ENCODE results near the gene NPFFR1.
A peak's percentile ranks its signal among the peaks of the same experiment; 100 is the strongest.

The NPFFR1 gene

DNA sequence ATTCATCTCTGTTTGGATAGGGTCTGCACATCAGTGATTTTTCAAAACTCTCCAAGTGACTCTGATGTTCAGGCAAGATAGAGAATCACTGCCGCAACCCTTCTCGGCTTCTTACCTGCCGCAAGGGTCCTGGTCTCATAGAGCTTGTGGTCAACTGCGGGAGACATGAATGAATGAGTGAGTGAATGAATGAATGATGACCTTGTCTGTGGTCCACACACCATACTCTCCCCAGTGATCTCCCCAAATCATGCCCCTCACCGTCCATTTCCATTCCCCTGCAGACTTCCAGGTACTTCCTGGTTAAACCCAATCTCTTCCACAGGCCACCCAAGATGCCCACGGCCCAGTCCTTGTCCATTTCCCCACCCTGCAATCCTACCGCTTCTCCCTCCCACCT is 5.9 kb upstream of the NPFFR1 start:
- no peak for DNase-seq

DNA sequence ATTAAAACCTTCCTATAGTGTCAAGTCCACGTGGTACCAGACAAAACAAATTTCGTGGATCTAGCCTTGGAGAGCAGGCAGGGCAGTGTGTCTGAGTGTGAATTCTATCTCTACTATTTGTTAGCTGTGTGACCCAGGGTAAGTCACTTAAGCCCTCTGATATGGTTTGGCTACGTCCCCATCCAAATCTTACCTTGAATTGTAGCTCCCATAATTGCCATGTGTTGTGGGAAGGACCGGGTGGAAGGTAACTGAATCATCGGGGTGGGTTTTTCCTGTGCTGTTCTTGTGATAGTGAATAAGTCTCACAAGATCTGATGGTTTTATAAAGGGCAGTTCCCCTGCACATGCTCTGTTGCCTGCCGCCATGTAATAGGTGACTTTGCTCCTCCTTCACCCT is 2.8 kb upstream of the NPFFR1 start:
- no peak for DNase-seq

DNA sequence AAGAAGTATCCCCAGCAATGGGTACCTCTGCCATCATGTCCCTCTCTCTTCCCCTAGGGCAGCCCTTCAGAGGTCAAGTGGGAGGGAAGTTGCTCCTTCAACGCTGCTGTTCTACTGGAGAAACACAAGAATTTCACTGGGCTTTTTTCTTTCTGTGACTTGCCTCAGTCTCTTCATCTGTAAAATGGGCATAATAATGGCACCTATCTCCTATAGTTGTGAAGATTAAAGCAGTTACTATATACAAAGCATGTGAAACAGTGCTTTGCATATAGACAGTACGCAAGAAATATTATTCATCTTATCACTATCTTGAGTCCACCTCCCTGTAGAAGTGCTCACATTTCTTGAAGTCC is 1.6 kb upstream of the NPFFR1 start:
- DNase-seq = no peak

DNA sequence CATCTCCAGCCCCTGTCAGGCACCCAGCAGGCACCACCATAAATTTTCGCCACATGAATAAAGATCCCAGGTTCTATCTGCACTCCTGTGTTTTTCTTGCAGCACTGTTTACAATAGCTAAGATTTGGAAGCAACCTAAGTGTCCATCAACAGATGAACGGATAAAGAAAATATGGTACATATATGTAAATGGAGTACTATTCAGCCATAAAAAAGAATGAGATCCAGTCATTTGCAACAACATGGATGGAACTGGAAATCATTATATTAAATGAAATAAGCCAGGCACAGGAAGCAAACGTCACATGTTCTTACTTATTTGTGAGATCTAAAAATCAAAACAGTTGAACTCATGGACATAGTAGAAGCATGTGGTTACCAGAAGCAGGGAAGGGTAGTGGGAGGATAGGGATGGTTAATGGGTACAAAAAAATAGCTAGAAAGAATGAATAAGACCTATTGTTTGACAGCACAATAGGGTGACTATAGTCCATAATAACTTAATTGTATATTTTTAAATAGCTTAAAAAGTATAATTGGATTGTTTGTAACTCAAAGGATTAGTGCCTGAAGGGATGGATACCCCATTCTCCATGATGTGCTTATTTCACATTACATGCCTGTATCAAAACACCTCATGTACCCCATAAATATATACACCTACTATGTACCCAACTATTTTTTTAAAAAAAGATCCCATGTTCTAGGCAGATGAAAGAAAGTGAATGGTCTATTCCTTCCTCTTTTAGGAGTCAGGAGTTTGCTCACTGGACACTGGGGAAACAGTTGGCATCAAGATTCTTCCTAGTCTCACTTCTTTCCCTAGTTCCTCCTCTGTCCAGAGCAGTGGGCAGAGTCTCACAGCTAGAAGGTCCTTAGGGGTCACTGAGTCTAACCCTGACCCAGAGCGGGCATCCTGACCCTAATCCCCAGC is 1.0 kb upstream of the NPFFR1 start:
- no peak for DNase-seq

DNA sequence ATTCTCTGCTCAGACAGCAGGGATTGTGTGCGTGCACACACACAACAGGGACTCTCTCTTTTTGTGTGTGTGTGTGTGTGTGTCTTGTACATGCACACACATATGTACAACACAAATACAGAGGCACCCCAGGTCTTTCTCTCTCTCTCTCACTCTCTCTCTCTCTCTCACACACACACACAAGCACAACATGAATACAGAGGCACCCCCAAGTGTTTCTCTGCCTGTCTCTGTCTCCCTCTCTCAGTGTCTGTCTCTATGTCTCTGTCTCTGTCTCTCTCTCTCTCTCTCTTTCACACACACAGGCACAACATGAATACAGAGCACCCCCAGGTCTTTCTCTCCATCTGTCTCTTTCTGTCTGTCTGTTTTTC is 746 bp downstream of the NPFFR1 start:
- no peak for DNase-seq

DNA sequence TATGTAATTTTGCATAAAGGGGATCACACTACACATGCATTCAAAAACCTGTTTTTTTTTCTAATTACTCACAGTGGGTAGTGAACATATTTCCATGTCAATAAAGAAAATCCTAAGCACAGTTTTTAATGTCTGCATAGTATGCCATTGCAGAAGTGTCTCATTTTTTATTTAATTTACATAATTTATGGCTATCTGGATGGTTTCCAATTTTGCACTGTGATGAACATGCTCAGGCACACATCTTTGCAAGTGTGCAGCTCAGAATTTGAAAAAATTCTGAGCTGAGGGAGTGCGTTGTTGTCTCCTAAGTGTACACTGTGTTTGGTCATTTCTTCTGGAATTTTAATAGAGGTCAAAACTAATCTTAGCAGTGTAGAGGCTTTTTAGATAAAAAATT is 2.2 kb downstream of the NPFFR1 start:
- DNase-seq = no peak

DNA sequence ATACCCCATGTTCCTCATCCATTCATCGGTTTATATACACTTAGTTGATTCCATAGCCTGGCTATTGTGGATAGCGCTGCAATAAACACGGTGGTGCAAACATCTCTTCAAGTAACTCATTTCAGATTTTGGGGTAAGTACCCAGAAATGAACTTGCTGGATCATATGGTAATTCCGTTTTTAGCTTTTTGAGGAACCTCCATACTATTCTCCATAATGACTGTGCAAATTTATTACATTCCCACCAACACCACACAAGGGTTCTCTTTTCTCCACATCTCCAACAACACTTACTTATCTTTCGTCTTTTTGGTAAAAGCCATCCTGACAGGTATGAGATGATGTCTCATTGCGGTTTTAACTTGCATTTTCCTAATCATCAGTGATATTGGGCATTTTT is 3.7 kb downstream of the NPFFR1 start:
- DNase-seq = no peak

DNA sequence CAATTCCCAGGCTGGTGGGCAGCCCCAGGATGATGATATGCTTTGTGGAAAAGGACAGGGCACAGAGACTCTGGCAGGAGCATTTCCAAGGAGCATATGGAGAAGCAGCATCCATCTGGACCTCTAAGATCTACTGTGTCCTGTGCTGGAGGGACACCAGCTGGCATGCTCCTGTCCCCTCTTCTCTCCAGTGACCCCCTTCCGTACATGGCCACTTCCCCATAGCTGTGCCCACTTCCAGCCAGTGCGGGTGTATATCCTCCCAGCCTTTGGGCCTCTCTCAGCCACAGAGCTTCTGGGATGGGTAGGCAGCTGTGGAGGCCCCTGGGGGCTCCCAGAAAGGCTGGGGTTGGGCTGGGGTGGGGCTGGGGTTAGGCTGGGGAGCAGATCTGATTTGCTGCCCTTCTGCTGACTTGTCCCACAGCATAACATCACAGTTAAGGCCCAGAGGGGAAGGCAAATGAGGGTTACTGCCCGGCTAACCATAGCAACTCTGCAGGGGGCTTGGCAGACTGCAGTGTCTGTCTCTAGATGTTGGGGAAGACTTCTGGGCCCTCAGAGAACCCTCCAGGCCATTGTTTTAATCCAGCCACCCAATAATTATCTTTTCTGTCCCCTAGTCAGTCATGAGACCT is 6.3 kb downstream of the NPFFR1 start:
- no peak for DNase-seq

DNA sequence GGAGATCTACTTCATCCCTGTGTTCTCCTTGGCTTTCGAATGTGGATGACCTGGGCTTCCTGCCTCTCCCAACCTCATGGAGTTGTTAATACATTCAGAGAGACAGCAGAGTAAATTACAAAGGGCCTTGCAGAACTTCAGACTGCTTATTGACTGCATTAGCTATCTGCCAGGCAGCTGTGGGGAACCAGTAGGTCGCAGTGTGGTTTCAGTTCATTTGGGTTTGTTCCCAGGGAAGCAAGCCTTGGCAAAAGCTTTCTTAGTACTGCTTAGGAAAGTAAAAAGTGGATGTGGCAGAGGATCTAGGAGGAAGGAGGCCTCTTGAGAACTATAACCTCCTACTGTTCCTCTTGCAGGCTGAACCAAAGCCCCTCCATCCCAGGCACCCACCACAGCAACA is 9.2 kb downstream of the NPFFR1 start:
- peak in 33 of 58 donors; percentile 10 to 65 (median 30) for DNase-seq

DNA sequence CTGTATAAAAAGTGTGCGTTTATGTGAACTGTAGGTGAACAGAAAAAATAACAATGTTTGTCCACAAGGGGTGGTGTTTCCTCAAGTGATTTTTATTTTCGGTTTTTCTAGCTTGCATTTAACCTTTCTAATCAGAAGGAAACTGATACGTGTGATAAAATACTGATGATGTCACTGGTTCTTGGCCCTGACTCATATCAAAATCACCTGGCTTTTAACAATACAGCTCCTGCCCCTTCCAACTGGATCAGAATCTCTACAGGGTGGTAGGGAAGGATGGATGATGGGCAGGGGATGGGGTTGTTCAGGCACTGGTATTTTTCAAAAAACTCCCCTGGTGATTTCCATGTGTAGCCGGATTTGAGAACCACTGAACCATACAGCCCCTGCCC is 10.9 kb downstream of the NPFFR1 start:
- no peak for DNase-seq

DNA sequence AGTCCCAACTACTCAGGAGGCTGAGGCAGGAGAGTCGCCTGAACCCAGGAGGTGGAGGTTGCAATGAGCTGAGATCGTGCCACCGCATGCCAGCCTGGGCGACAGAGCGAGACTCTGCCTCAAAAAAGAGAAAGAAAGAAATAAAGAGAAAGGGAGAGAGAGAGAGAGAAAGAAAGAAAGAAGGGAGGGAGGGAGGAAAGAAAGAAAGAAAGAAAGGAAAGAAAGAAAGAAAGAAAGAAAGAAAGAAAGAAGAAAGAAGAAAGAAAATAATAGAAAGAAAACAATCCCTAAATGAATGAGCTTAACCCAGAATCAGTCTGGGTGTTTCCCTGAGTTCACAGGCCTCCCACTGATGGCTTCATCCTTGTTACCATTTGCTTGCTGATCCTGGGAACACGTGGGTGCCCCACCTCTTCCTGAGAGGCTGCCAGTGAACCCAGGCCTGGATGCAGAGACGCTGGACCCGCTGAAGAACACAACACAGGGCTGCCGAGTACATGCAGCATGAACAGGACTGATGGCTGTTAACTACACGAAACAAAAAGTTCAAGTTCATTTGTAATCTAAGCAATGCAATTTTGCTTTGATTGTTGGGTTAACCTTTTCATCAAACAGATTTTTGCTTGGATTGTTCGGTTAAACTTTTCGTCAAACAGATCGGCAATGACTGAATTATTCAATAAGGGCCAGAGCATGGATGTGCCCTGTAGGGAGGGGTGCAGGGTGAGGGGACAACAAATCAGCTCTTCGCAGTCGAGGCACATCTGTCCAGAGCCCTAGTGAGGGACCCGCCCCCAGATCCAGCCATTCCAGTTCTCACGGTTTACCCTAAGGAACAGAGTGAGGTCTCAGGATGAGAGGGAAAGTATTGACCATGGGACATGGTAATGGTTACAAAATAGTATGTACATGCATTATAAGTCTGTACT is 11.5 kb downstream of the NPFFR1 start:
- peak in 5 of 58 donors; percentile 6 to 55 (median 22) for DNase-seq

DNA sequence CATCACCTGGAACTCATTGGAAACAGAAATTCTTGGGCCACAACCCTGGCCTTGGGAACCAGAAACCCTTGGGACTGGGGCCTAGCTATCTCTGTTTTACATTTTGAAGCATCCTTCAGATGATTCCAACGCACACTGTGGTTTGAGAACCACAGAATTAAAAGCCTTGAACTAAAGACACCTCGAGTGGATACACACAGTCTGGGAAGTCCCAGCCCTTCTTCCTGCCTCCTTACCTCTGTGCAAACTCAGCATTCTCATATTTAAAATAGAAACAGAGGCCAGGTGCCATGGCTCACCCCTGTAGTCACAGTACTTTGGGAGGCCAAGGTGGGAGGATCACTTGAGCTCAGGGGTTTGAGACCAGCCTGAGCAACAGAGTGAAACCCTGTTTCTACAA is 12.9 kb downstream of the NPFFR1 start:
- no peak for DNase-seq

DNA sequence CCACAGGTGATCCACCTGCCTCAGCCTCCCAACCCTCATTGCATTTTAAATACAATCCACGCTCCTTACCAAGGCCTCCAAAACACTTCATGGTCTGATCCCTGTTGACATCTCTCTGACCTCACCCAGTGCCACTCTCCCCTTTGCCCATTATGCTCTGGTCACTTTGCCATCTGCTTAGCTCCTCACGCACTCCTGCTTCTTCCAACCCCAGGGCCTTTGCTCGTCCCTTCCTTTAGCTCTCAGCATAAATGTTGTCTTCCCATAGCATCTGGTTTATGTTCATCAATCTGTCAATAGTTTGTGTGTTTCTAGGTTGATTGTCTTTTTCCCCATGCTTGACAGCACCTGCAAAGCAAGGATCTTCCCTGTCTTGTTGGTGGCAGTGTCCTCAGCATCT is 14.1 kb downstream of the NPFFR1 start:
- DNase-seq = no peak

DNA sequence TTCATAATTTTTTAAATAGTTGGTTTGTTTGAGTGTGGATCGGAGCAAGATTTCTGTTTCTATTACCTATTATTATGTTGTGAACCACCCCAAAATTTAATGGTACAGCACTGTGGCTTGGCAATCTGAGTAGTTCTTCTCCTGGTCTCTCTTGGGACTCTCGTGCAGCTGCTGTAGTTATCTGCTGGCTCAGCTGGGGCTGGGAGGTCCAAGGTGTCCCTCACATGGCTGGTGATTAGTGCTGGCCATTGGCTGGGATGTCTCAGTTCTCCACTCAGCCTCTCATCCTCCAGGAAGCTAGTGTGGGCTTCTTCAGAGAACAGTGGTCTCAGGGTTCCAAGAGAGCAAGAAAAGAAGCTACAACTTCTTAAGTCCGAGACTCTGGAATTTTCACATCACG is 15.4 kb downstream of the NPFFR1 start:
- no peak for DNase-seq

DNA sequence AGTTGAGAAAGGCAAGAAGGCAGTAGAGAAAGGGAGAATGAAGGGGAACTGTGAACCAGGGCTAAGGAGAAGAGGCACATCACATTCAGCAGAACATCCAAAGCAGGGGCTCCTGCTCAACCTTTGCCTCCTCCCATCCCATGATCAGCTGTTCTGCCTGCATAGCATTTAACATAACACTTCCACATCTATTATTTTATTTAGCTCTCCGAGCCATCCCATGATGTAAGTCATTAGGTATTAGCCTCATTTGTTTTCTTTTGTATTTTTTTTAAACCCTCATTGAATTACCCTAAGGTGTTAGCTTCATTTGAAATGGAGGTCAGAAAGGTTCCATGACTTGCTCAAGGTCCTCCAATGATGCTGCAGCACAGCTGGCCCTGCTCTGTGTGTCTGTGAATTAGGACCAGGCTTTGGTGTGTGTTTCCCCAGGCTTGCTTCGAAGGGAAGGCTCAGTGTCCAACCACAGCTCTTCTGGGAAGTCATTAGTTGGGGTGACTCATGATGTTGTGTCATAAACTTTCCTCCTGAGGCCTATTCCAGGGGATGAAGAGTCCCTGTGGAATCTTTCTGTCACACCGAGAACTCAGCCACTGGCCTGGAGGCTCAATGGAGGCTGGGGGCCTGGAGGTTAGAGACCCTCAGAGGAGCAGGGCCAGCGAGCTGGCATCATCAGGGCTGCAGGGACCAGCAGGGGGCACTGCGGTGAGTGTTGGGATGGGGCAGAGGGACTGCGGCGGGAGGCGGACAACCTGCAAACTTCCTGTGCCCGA is 16.5 kb downstream of the NPFFR1 start:
- DNase-seq = no peak

DNA sequence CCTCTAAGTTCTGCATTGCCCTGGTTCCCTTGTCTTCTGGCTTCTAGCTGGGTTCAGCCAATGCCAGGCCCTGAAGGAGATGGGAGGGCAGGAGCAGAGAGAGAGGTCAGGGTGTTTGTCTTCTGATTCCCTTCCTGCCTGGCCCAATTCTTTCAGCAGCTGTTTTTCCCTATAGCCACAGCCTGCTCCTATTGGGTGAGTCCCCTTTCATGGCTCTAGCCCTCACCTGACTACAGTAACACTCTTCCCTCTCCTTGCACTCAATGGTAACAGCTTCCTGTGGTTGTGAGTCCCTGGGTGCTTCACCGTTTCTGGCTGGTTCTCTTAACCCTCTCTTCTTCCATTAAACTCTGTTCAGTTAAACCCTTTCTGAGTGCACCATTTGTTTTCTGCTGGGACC is 17.1 kb downstream of the NPFFR1 start:
- DNase-seq = no peak

DNA sequence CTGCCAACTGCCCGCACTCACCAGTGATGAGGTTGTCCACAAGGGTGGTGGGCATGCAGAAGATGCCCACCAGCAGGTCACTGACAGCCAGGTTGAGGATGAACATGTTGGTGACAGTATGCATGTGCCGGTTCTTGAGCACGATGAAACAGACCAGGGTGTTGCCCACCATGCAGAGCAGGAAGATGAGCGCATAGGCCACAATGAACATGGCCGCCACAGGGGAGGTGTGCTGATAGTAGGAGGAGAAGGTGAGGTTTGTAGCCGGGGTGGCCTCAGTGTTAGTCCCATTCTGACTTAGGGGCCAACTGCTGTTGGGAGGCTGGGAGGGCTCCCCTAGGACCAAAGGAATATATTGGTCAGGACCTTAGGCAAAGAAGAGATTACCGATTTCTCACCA is 17.7 kb downstream of the NPFFR1 start:
- no peak for DNase-seq

DNA sequence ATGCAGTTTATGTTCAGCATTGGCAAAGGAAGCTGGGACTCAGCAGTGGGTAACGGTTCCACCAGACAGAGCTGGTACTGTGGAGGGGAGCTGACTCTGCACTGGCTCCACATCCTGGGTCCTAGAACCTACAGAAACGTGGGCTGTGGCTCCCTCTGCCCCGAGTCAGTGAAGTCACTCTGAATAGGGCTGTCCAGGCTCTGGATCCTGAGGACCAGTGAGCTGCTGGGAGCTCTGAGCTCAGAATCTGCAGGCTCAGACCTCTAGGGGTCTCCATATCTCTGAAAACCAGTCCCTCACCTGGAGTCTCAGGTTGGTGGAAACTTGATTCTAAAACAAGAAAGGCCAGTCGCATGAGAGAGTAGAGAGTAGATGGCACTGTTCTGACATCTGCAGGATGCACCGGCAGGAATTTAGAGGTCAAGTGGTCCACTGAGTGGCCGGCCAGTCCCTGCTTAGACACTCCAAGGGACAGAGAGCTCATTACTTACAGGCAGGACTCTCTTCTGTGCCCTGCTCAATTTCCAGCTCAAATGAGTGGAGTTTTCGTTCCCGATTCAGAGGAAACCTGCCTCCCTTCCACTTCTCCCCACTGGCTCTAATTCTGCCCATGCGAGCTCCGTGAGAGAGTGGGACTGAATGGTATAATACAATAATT is 18.6 kb downstream of the NPFFR1 start:
- peak in 3 of 58 donors; percentile 9 to 26 (median 17) for DNase-seq

DNA sequence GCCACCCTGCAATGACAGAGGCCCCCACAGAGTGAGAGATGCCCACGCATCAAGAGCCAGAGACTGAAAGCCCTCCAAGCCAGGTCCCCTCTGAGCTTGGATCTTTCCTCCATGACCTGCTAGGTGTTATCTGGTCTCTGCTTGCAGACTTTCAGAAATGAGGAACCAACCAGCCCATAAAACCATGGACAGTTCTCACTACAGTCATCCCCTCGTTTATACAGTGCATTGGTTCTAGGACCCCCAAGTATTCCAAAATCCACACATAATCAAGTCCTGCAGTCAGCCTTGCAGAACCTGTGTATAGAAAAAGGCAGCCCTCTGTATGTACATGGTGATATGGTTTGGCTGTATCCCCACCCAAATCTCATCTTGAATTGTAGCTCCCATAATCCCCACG is 23.1 kb downstream of the NPFFR1 start:
- DNase-seq = no peak

DNA sequence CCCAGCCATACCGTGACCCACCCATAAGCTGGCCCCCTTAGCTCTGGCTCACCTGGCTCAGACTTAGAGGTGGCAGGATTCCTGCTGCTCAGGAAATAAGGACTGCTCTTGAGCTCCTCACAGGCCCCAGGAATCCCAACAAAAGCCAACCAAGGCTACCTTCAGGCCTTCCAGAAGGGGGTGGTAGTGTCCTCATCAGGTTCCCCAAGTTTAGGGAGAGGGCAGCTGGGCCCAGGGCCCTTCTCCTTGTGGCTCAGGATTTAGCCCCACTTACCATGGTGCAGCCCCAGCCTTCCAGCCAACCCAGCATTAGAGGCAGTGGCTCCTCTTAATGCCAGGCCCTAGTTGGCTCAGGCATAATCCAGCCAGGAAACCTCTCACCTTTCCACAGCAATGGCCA is 23.5 kb downstream of the NPFFR1 start:
- DNase-seq = no peak

DNA sequence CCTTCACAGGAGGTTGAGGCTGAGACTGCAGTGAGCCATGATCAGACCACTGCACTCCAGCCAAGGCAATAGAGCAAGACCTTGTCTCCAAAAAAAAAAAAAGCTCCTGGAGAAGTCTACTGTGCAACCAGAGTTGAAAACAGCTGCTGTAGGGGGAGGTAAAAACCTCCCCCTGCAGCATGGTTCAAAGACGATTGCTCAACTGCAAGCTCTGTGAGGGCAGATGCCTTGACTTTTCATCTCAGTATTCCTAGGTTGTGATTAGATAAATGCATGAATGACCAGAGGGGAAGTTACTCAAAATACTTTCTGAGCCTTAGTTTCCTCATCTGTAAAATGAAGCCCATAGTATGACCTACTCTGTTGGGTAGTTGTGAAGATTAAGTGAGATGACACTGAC is 25.6 kb downstream of the NPFFR1 start:
- no peak for DNase-seq
